A172 (cell line): Measurements from ENCODE around the gene SCYL3. TPM values are rescaled to one million over a fixed set of nuclear protein-coding genes. Genes with fewer than 3 reads are reported as not detected.
A peak's percentile ranks its signal among the peaks of the same experiment; 100 is the strongest.
"Not testable (repeated sequence)": the region's sequence is repeated elsewhere in the genome, so short reads cannot be mapped to it uniquely, and the experiment has no call there.

Experiments
- DNase-seq: peaks from one replicate; pipeline ENCODE4 v3.0.0-alpha.2; 2015; ENCODE audit warnings: low spot score
- total RNA-seq: library from RNA; depleted of rRNA; stranded (reverse); fragments of >200 nt; shearing (Covaris generic); gene quantifications from 2 replicates; pipeline ENCODE4 v1.2.3, GENCODE V29; 2014; rRNA removed

The SCYL3 gene
- total RNA-seq, 1 experiment from 2014 or later = 6.9 TPM

DNA sequence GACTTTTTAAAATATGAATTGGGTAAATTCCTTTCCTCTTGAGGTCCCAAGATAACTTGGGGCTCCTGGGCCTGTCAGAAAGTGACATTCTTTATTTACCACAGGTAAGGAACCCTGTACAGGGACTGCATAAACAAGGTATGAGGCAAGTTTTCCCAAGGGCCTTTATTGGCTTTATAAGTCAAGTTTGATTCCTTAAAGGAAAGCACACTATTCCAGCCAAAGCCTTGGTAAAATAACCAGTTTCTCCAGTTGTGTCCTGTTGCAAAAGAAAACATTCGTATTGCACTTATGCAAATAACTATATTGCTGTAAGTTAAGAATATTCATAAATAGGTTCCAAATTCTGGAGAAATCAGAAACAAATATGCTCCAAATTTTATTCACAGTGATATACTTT, 77.1 kb downstream of the SCYL3 start:
- DNase-seq = no peak

DNA sequence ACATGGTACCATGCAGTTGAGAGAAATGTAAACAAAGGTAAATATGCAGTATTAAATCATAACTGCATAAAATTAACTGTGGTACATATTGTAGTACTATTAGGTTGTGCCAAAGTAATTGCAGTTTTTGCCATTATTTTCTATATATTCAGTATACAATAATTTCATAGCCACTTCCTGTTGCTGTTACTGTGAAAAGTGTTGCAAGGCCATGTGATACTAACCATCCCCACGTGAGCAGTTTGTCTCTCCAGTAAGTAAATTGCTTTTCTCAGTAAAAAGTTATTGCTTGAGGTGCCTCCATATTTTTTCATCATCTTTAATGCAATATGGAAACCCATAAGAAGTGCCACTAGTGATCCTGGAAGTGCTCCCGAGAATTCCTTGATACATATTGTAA, 79.4 kb downstream of the SCYL3 start:
- no peak for DNase-seq

GRCh38 chr1:169812131-169812530, 81.6 kb downstream of the SCYL3 start:
- no peak for DNase-seq

DNA sequence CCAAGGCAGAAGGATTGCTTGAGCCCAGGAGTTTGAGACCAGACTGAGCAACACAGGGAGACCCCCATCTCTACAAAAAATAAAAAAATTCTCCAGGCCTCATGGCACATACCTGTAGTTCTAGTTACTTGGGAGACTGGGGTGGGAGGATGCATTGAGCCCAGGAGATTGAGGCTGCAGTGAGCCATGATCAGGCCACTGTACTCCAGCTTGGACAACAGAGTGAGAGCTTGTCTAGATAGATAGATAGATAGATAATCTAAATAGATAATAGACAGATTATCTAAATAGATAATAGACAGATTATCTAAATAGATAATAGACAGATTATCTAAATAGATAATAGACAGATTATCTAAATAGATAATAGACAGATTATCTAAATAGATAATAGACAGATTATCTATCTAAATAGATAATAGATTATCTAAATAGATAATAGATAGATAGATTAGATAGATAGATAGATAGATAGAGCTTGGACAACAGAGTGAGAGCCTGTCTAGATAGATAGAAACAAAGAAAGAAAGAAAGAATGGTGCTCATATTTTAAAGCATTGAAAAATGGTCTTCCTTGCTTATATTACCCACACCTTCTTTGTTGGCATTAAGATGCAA, 82.2 kb downstream of the SCYL3 start:
- not testable (repeated sequence) for DNase-seq

GRCh38 chr1:169809370-169810095, 84.2 kb downstream of the SCYL3 start:
- DNase-seq = peak; percentile 51

GRCh38 chr1:169804941-169805340, 88.8 kb downstream of the SCYL3 start:
- DNase-seq = no peak

- DNase-seq = no peak
Observed at GRCh38 chr1:169802888-169803287, 90.8 kb downstream of the SCYL3 start.

Other genes starting within 250 kb of the SCYL3 start
- not detected in 2 replicates for gene SELL, start 182.3 kb downstream of the SCYL3 start, total RNA-seq
- gene SELE, start 159.8 kb downstream of the SCYL3 start, total RNA-seq = not detected in 2 replicates
- 16.0 and 26.0 TPM in 2 replicates for gene METTL18, start 99.0 kb downstream of the SCYL3 start, total RNA-seq
- 203 and 230 TPM in 2 replicates for gene KIFAP3, start 180.8 kb upstream of the SCYL3 start, total RNA-seq